ENCODE measurements around the gene CHAT.

The CHAT gene

DNA sequence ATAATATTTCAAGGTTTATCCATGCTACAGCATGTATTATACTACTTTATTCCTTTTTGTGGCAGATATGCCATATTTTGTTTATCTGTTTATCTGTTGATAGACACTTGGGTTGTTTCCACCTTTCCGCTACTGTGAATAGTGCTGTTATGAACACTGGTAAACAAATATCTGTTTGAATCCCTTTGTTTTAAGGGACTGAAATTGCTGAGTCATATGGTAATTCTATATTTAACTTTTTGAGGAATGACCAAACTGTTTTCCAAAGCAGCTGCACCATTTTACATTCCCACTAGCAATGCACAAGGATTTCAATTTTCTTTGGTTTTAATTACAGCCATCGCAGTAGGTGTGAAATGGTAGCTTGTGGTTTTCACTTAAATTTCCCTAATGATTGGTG is 69.0 kb downstream of the CHAT start:
- no peak for DNase-seq (ENCODE audit: low read depth in 1 of 2, low spot score in 1 of 2)
- TF ChIP-seq GABPA (IDR thresholded peaks at IDR 0.05; ENCODE audit: low read depth), result no peak
- TF ChIP-seq SPI1 (IDR thresholded peaks at IDR 0.05; ENCODE audit: borderline replicate concordance, low read depth), result no peak
- TF ChIP-seq POLR2AphosphoS5 (IDR thresholded peaks at IDR 0.05; ENCODE audit: low read depth), result no peak
- TF ChIP-seq, protein P1, sequence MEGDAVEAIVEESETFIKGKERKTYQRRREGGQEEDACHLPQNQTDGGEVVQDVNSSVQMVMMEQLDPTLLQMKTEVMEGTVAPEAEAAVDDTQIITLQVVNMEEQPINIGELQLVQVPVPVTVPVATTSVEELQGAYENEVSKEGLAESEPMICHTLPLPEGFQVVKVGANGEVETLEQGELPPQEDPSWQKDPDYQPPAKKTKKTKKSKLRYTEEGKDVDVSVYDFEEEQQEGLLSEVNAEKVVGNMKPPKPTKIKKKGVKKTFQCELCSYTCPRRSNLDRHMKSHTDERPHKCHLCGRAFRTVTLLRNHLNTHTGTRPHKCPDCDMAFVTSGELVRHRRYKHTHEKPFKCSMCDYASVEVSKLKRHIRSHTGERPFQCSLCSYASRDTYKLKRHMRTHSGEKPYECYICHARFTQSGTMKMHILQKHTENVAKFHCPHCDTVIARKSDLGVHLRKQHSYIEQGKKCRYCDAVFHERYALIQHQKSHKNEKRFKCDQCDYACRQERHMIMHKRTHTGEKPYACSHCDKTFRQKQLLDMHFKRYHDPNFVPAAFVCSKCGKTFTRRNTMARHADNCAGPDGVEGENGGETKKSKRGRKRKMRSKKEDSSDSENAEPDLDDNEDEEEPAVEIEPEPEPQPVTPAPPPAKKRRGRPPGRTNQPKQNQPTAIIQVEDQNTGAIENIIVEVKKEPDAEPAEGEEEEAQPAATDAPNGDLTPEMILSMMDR (IDR thresholded peaks at IDR 0.05; ENCODE audit: insufficient read depth, low read length), result no peak
- no peak for TF ChIP-seq REST (IDR thresholded peaks at IDR 0.05; ENCODE audit: insufficient replicate concordance, low read depth)
- Histone ChIP-seq H3K27ac (replicated peaks) (no peak overlapping the region), H3K27me3 (ENCODE audit: insufficient read depth, poor library complexity, severe bottlenecking) (peaks cover 6% of the 10 kb centered on the region), H3K4me3 (replicated peaks; ENCODE audit: insufficient read depth, low read length) (no peak overlapping the region)

DNA sequence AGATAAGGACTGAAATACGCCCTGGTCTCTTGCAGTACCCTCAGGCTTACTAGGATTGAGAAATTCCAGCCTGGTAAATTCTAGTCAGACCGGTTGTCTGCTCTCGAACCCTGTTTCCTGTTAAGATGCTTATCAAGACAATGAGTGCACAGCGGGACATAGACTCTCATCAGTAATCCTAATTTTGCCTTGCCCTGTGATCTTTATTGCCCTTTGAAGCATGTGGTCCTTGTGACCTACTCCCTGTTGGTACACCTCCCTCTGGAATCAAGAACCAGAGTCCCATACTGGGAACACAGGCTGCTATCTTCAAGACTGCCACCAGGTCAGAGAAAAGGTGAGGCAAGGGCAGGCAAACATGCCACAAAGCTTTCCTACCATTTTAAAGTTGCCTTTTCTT is 72.8 kb downstream of the CHAT start:
- Histone ChIP-seq H3K27me3 (ENCODE audit: insufficient read depth, poor library complexity, severe bottlenecking) (peaks cover 21% of the 10 kb centered on the region), H3K4me3 (replicated peaks; ENCODE audit: insufficient read depth, low read length) (no peak overlapping the region), H3K27ac (replicated peaks) (no peak overlapping the region)
- no peak for DNase-seq (ENCODE audit: low read depth in 1 of 2, low spot score in 1 of 2)
- TF ChIP-seq GABPA (IDR thresholded peaks at IDR 0.05; ENCODE audit: low read depth) (no peak), POLR2AphosphoS5 (IDR thresholded peaks at IDR 0.05; ENCODE audit: low read depth) (no peak), REST (IDR thresholded peaks at IDR 0.05; ENCODE audit: insufficient replicate concordance, low read depth) (no peak), SPI1 (IDR thresholded peaks at IDR 0.05; ENCODE audit: borderline replicate concordance, low read depth) (no peak)
- TF ChIP-seq, protein P1 (IDR thresholded peaks at IDR 0.05; ENCODE audit: insufficient read depth, low read length), result no peak

DNA sequence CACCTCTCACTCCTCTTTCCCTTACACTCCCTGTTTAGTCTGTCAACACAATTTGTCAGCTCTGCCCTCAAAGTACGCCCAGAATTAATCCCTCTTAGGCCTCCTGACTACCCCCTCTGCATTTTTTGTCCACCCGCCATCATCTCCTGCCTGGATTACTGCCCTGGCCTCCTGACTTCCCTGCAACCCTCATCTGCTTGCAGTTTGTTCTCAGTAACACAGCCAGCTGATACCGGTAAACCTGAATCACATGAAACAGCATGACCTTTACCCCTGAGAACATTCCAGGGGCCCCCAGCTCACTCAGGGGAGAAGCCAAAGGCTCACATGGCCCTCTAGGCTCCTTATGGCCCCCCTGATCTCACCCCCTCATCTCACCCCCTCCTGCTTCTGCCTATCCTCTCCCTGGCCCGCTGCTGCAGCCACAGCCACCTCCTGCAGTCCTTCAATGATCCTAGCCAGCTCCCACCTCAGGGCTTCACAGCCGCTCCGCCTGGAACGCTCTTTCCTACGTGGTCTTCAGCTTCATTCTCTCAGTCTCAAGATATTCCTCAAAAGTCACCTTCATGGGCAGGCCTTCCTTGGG is 74.5 kb downstream of the CHAT start:
- no peak overlapping the region for H3K4me3 ChIP-seq (replicated peaks; ENCODE audit: insufficient read depth, low read length)
- DNase-seq (ENCODE audit: low read depth in 1 of 2, low spot score in 1 of 2), result no peak
- TF ChIP-seq POLR2AphosphoS5 (IDR thresholded peaks at IDR 0.05; ENCODE audit: low read depth) (no peak), SPI1 (IDR thresholded peaks at IDR 0.05; ENCODE audit: borderline replicate concordance, low read depth) (no peak), REST (IDR thresholded peaks at IDR 0.05; ENCODE audit: insufficient replicate concordance, low read depth) (no peak), GABPA (IDR thresholded peaks at IDR 0.05; ENCODE audit: low read depth) (no peak)
- TF ChIP-seq, protein P1 (IDR thresholded peaks at IDR 0.05; ENCODE audit: insufficient read depth, low read length), result no peak
- peaks cover 24% of the 10 kb centered on the region for H3K27me3 ChIP-seq (ENCODE audit: insufficient read depth, poor library complexity, severe bottlenecking)
- H3K27ac ChIP-seq (replicated peaks), result no peak overlapping the region

Measured in HL-60 (cell line).